Suprapubic skin (tissue), 4 donors: ENCODE data around the gene KIF18B.

Experiments used
- EP300 ChIP-seq: sonication (generic); formaldehyde crosslinking; IDR thresholded peaks from one replicate; pipeline ENCODE4 v1.6.1; 2017; ENCODE audit warnings: antibody characterized with exemption
- POLR2AphosphoS5 ChIP-seq, 3 donors: sonication (generic); formaldehyde crosslinking; IDR thresholded peaks; one replicate each; pipeline ENCODE4 v1.6.1; 2017; ENCODE audit warnings: antibody characterized with exemption in 3 of 3
- TF ChIP-seq, protein P1 (sequence below), 2 donors: fragments of 200-600 bp in 1 of 2; fragments of 450-650 bp in 1 of 2; sonication (generic) in 1 of 2; IDR thresholded peaks; one replicate each; pipeline ENCODE4 v1.5.1; 2016 to 2019; ENCODE audit warnings: antibody characterized with exemption in 2 of 2, mild to moderate bottlenecking in 1 of 2, moderate library complexity in 1 of 2

GRCh38 chr17:44916781-44917241 lies 30.8 kb downstream of the KIF18B start:
- TF ChIP-seq, protein P1, sequence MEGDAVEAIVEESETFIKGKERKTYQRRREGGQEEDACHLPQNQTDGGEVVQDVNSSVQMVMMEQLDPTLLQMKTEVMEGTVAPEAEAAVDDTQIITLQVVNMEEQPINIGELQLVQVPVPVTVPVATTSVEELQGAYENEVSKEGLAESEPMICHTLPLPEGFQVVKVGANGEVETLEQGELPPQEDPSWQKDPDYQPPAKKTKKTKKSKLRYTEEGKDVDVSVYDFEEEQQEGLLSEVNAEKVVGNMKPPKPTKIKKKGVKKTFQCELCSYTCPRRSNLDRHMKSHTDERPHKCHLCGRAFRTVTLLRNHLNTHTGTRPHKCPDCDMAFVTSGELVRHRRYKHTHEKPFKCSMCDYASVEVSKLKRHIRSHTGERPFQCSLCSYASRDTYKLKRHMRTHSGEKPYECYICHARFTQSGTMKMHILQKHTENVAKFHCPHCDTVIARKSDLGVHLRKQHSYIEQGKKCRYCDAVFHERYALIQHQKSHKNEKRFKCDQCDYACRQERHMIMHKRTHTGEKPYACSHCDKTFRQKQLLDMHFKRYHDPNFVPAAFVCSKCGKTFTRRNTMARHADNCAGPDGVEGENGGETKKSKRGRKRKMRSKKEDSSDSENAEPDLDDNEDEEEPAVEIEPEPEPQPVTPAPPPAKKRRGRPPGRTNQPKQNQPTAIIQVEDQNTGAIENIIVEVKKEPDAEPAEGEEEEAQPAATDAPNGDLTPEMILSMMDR (IDR thresholded peaks at IDR 0.05) = no peak
- no peak for TF ChIP-seq EP300
- no peak for TF ChIP-seq POLR2AphosphoS5 (IDR thresholded peaks at IDR 0.05)
